ENCODE measurements around the gene NOC3L.
A peak's percentile ranks its signal among the peaks of the same experiment; 100 is the strongest.
"Not testable (repeated sequence)": the region's sequence is repeated elsewhere in the genome, so short reads cannot be mapped to it uniquely, and the experiment has no call there.

Gene NOC3L

GRCh38 chr10:94362360-94363250, at the start of gene NOC3L:
Gene NOC3L, minus strand, starts transcription at chr10:94362939. Its CDS starts 101 bp downstream, at chr10:94362838.
- peak; percentile 86 for DNase-seq

GRCh38 chr10:94412449-94412848, 49.7 kb upstream of the NOC3L start:
- DNase-seq: no peak

GRCh38 chr10:94411304-94411703, 48.6 kb upstream of the NOC3L start:
- DNase-seq: no peak

- no peak for DNase-seq
These were observed 46.4 kb upstream of the NOC3L start for GRCh38 chr10:94409021-94409657.

- no peak for DNase-seq
These were observed 44.9 kb upstream of the NOC3L start for GRCh38 chr10:94407668-94408067.

- no peak for DNase-seq
These were observed 42.7 kb upstream of the NOC3L start for GRCh38 chr10:94405406-94405805.

- peak; percentile 24 for DNase-seq
These were observed 40.9 kb upstream of the NOC3L start for GRCh38 chr10:94403380-94404213.

- DNase-seq: peak; percentile 21
These were observed 40.2 kb upstream of the NOC3L start for GRCh38 chr10:94402843-94403379.

- peak; percentile 91 for DNase-seq
These were observed 39.6 kb upstream of the NOC3L start, which contains the start of gene TBC1D12 for GRCh38 chr10:94402204-94402842. Gene TBC1D12, plus strand, starts transcription at chr10:94402541. Its CDS starts 73 bp downstream, at chr10:94402614.

- no peak for DNase-seq
These were observed 36.0 kb upstream of the NOC3L start for GRCh38 chr10:94398762-94399161.

GRCh38 chr10:94397549-94398370, 35.0 kb upstream of the NOC3L start:
- DNase-seq: no peak

- DNase-seq: not testable (repeated sequence)
These were observed 29.4 kb upstream of the NOC3L start for GRCh38 chr10:94392117-94392516.

- DNase-seq: not testable (repeated sequence)
These were observed 23.0 kb upstream of the NOC3L start for GRCh38 chr10:94385733-94386132.

GRCh38 chr10:94383530-94383929, 20.8 kb upstream of the NOC3L start:
- DNase-seq: no peak

- no peak for DNase-seq
These were observed 14.1 kb upstream of the NOC3L start for GRCh38 chr10:94376865-94377264.

GRCh38 chr10:94375374-94375773, 12.6 kb upstream of the NOC3L start:
- no peak for DNase-seq

GRCh38 chr10:94370501-94370900, 7.8 kb upstream of the NOC3L start:
- DNase-seq: no peak

GRCh38 chr10:94366382-94366781, 3.6 kb upstream of the NOC3L start:
- no peak for DNase-seq

GRCh38 chr10:94364482-94364881, 1.7 kb upstream of the NOC3L start:
- no peak for DNase-seq

GRCh38 chr10:94363251-94363565, 469 bp upstream of the NOC3L start:
- no peak for DNase-seq

GRCh38 chr10:94361171-94361794, 1.5 kb downstream of the NOC3L start:
- no peak for DNase-seq

Data from NCI-H1092 treated with DMSO at 0.1 percent for 48 hours (cell line).